Liver (tissue), 3 donors: ENCODE measurements around the gene SRP9.

Experiments
- ATF3 ChIP-seq: IDR thresholded peaks from 2 replicates; pipeline ENCODE4 v1.6.1; 2016; ENCODE audit warnings: antibody characterized with exemption
- CTCF ChIP-seq: fragments of 150-350 bp; IDR thresholded peaks from 2 replicates; pipeline ENCODE4 v1.5.1; 2017; ENCODE audit warnings: improper control_type of control experiment, low read depth, low read length; ENCODE audit not compliant: missing input control
- EGR1 ChIP-seq, 2 donors: IDR thresholded peaks; 2 replicates each; pipeline ENCODE4 v1.6.1; 2016 to 2018; ENCODE audit warnings: antibody characterized with exemption in 2 of 2, low read depth in 2 of 2
- FOXA1 ChIP-seq: IDR thresholded peaks from 2 replicates; pipeline ENCODE4 v1.6.1; 2016; ENCODE audit warnings: antibody characterized with exemption
- GABPA ChIP-seq, 2 donors: IDR thresholded peaks in 1 of 2; conservative IDR thresholded peaks in 1 of 2; 2 replicates each; pipeline ENCODE4 v1.6.1; 2016; ENCODE audit warnings: antibody characterized with exemption in 2 of 2, mild to moderate bottlenecking in 1 of 2, moderate library complexity in 1 of 2
- HNF4G ChIP-seq: IDR thresholded peaks from 2 replicates; pipeline ENCODE4 v1.6.1; 2016; ENCODE audit warnings: antibody characterized with exemption
- RAD21 ChIP-seq, 2 donors: IDR thresholded peaks; 2 replicates each; pipeline ENCODE4 v1.6.1; 2016; ENCODE audit warnings: antibody characterized with exemption in 2 of 2, mild to moderate bottlenecking in 2 of 2
- RXRA ChIP-seq, 2 donors: IDR thresholded peaks; 2 replicates each; pipeline ENCODE4 v1.6.1; 2017 to 2018; ENCODE audit warnings: antibody characterized with exemption in 2 of 2, mild to moderate bottlenecking in 1 of 2
- YY1 ChIP-seq: IDR thresholded peaks from 2 replicates; pipeline ENCODE4 v1.6.1; 2016; ENCODE audit warnings: antibody characterized with exemption, mild to moderate bottlenecking
- ZBTB33 ChIP-seq: IDR thresholded peaks from 2 replicates; pipeline ENCODE4 v1.6.1; 2016; ENCODE audit warnings: antibody characterized with exemption
- donor health status: healthy.
- donor health status: healthy.

DNA sequence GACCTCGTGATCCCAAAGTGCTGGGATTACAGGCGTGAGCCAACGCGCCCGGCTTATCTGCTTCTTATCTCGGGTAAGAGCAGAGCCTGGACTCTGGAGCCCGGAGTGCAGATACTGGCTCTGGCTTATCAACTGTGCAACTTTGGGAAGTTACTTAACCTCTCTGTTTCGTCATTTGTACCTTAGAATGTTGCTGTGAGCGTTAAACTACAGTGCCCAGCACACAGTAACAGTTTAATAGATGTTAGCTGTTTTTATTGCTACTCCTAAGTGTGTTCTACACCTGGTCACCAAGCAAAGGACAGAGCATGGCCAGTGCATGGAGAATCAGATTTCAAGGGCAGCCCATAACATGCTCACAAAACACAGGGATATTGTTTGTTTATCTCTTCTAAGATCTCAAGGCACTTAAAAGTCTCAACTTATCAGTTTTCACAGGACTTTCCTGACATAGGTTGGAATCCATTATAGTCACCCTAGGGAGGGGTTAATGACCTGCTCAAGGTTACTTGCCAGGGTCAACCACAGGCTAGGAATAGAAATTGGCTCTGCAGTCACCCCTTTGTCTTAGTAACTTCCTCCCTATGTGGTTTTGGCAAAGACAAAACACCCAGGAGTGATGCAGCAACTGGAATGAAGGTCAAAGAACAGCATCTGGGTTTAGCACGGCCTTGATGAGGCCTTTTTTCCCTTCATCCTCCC lies 22.5 kb upstream of the SRP9 start:
- TF ChIP-seq ATF3 (no peak), CTCF (no peak), EGR1 (IDR thresholded peaks at IDR 0.05; ENCODE audit: low read depth in 2 of 2) (no peak), HNF4G (no peak), ZBTB33 (peak; percentile 16), RAD21 (IDR thresholded peaks at IDR 0.05) (peak; percentile 20 to 25), RXRA (IDR thresholded peaks at IDR 0.05) (peak; percentile 47 to 49), GABPA (IDR thresholded peaks at IDR 0.05 in 1 of 2, conservative IDR thresholded peaks at IDR 0.05 in 1 of 2) (no peak), FOXA1 (no peak), YY1 (no peak)
